SK-N-SH (cell line): ENCODE data around the gene PROX2. TPM values are rescaled to one million over a fixed set of nuclear protein-coding genes. Genes with fewer than 3 reads are reported as not detected.

ENCODE experiments used
- CTCF ChIA-PET: fragments of 300-600, 350-600 bp; formaldehyde crosslinking; extraction: SDS; loops from one replicate; lab custom pipeline; 2021; lab: Yijun Ruan, JAX
- POLR2A ChIA-PET: fragments of 350-600 bp; sonication (Branson Sonifier 250); formaldehyde crosslinking; extraction: SDS; loops from one replicate; lab custom pipeline; 2020; ENCODE audit warnings: antibody characterized with exemption, inconsistent platforms; lab: Yijun Ruan, JAX
- DNase-seq: peaks from one replicate; pipeline ENCODE4 v3.0.0; 2012
- H2AFZ ChIP-seq: fragments of 200-600 bp; sonication (generic); 2 replicates; pipeline ENCODE4 v1.8.1; 2016; ENCODE audit warnings: antibody characterized with exemption, mild to moderate bottlenecking, low read depth
- H3F3A ChIP-seq: fragments of 200-600 bp; sonication (generic); replicated peaks from 2 replicates; pipeline ENCODE3; 2016; ENCODE audit warnings: antibody characterized with exemption, mild to moderate bottlenecking; ENCODE audit not compliant: insufficient read depth
- H3K27ac ChIP-seq, 2 experiments: fragments of 200-500 bp in 1 of 2; fragments of 200-600 bp in 1 of 2; sonication (Bioruptor generic) in 1 of 2; sonication (generic), shearing (Covaris generic) in 1 of 2; 2 replicates each; pipeline versions ENCODE4 v1.5.1 to v1.6.1; 2014 to 2016; ENCODE audit warnings: low read depth in 2 of 2, inconsistent platforms in 1 of 2, low read length in 1 of 2, mild to moderate bottlenecking in 1 of 2, mixed read lengths in 1 of 2
- H3K27me3 ChIP-seq: fragments of 200-600 bp; sonication (generic), shearing (Covaris generic); 2 replicates; pipeline ENCODE4 v1.6.1; 2016; ENCODE audit warnings: mixed run types; ENCODE audit not compliant: insufficient read depth
- H3K36me3 ChIP-seq, 2 experiments: fragments of 200-500 bp in 1 of 2; fragments of 200-600 bp in 1 of 2; sonication (Bioruptor generic) in 1 of 2; sonication (generic) in 1 of 2; replicated peaks in 1 of 2; 2 replicates each; pipeline versions ENCODE3 to v1.5.1; 2014 to 2016; ENCODE audit warnings: low read length in 1 of 2, mild to moderate bottlenecking in 1 of 2; ENCODE audit not compliant: insufficient read depth in 2 of 2, control insufficient read depth in 1 of 2
- H3K4me1 ChIP-seq, 2 experiments: fragments of 200-500 bp in 1 of 2; fragments of 200-600 bp in 1 of 2; sonication (Bioruptor generic) in 1 of 2; sonication (generic), shearing (Covaris generic) in 1 of 2; 2 replicates each; pipeline versions ENCODE4 v1.5.1 to v1.6.1; 2014 to 2016; ENCODE audit warnings: low read depth in 1 of 2, low read length in 1 of 2, mixed run types in 1 of 2; ENCODE audit not compliant: insufficient read depth in 2 of 2, control insufficient read depth in 1 of 2
- H3K4me2 ChIP-seq: fragments of 200-600 bp; sonication (generic), shearing (Covaris generic); 2 replicates; pipeline ENCODE4 v1.6.1; 2017; ENCODE audit warnings: mixed run types
- H3K4me3 ChIP-seq, 2 experiments: fragments of 200-500 bp in 1 of 2; fragments of 200-600 bp in 1 of 2; sonication (Bioruptor generic) in 1 of 2; sonication (generic), shearing (Covaris generic) in 1 of 2; 2 replicates each; pipeline versions ENCODE4 v1.5.1 to v1.8.1; 2014 to 2016; ENCODE audit warnings: low read depth in 2 of 2, inconsistent platforms in 1 of 2, low read length in 1 of 2, mild to moderate bottlenecking in 1 of 2, mixed read lengths in 1 of 2, moderate library complexity in 1 of 2
- H3K79me2 ChIP-seq: fragments of 200-600 bp; sonication (generic); 2 replicates; pipeline ENCODE4 v1.8.1; 2017; ENCODE audit warnings: mild to moderate bottlenecking; ENCODE audit not compliant: insufficient read depth
- H3K9ac ChIP-seq: fragments of 200-600 bp; sonication (generic); 2 replicates; pipeline ENCODE4 v1.6.1; 2017; ENCODE audit warnings: mixed run types
- H3K9me2 ChIP-seq: fragments of 200-600 bp; sonication (generic); 2 replicates; pipeline ENCODE4 v1.6.1; 2017; ENCODE audit warnings: mixed run types
- H3K9me3 ChIP-seq: fragments of 200-600 bp; sonication (generic); 2 replicates; pipeline ENCODE4 v1.6.1; 2017; ENCODE audit warnings: mixed run types, mild to moderate bottlenecking, moderate library complexity
- H4K20me1 ChIP-seq: fragments of 200-600 bp; sonication (generic); 2 replicates; pipeline ENCODE4 v1.6.1; 2017; ENCODE audit warnings: mild to moderate bottlenecking, mixed run types; ENCODE audit not compliant: insufficient read depth
- CHD2 ChIP-seq: fragments of 150-350 bp; IDR thresholded peaks from 2 replicates; pipeline ENCODE4 v1.6.1; 2018; ENCODE audit warnings: low read length; ENCODE audit not compliant: partially characterized antibody
- ELF1 ChIP-seq: IDR thresholded peaks from 2 replicates; pipeline ENCODE4 v1.4.0; 2012
- GABPA ChIP-seq: IDR thresholded peaks from 2 replicates; pipeline ENCODE4 v1.4.0; 2012; ENCODE audit warnings: low read depth, mild to moderate bottlenecking
- MAX ChIP-seq: IDR thresholded peaks from 2 replicates; pipeline ENCODE4 v1.4.0; 2012; ENCODE audit warnings: low read depth
- MXI1 ChIP-seq: IDR thresholded peaks from 2 replicates; pipeline ENCODE4 v1.6.1; 2012; ENCODE audit warnings: mild to moderate bottlenecking, low read depth, low read length, improper control_type of control experiment
- NRF1 ChIP-seq: IDR thresholded peaks from 2 replicates; pipeline ENCODE4 v1.6.1; 2012; ENCODE audit warnings: low read depth, mild to moderate bottlenecking, low read length
- PBX3 ChIP-seq: IDR thresholded peaks from 2 replicates; pipeline ENCODE4; 2012
- RAD21 ChIP-seq: IDR thresholded peaks from 2 replicates; pipeline ENCODE4 v1.6.1; 2012; ENCODE audit warnings: mild to moderate bottlenecking, low read length
- RCOR1 ChIP-seq: fragments of 150-350 bp; IDR thresholded peaks from 2 replicates; pipeline ENCODE4 v1.6.1; 2017; ENCODE audit warnings: antibody characterized with exemption, low read length
- RFX5 ChIP-seq: IDR thresholded peaks from 2 replicates; pipeline ENCODE4 v1.6.1; 2012; ENCODE audit warnings: mild to moderate bottlenecking, improper control_type of control experiment, low read length
- SIN3A ChIP-seq: IDR thresholded peaks from 2 replicates; pipeline ENCODE4 v1.6.1; 2012; ENCODE audit warnings: low read depth, mild to moderate bottlenecking, low read length, moderate library complexity, borderline replicate concordance
- SMC3 ChIP-seq: IDR thresholded peaks from 2 replicates; pipeline ENCODE4 v1.6.1; 2012; ENCODE audit warnings: low read depth, low read length, improper control_type of control experiment
- USF1 ChIP-seq: IDR thresholded peaks from 2 replicates; pipeline ENCODE4 v1.4.0; 2012; ENCODE audit warnings: low read depth, borderline replicate concordance
- USF2 ChIP-seq: fragments of 150-350 bp; IDR thresholded peaks from 2 replicates; pipeline ENCODE4 v1.6.1; 2017; ENCODE audit warnings: antibody characterized with exemption, low read length, low read depth, borderline replicate concordance
- ZBTB33 ChIP-seq: IDR thresholded peaks from 2 replicates; pipeline ENCODE4 v1.4.0; 2012; ENCODE audit warnings: low read depth, borderline replicate concordance
- WGBS: methylation state at CpG from one replicate; pipeline ENCODE4 v1.1.6; 2017; ENCODE audit warnings: low lambda C conversion rate; 5-methylcytosine and 5-hydroxymethylcytosine counted together
- polyA plus RNA-seq, 3 experiments: library from polyadenylated mRNA; depleted of rRNA; stranded (reverse); fragments of >200 nt; gene quantifications; 2 replicates each; pipeline ENCODE4 v1.2.3, GENCODE V29; 2012

The PROX2 gene
- polyA plus RNA-seq, 1 of the 3 experiments (the other 2 are of a cell fraction), result not detected

- H3K4me1 ChIP-seq, result no peaks in the 10 kb centered on the region; a peak in 1 of 4 replicates
- CTCF ChIA-PET, result interaction anchor here (0.7 to 20.8 kb wide), 26 partner anchors 12 to 432 kb away, joined by 3 to 537 read pairs (median 6); partner anchors contain the start of genes ACYP1, DLST, NEK9 and PROX2
These were observed 14.2 kb downstream of the PROX2 start for GRCh38 chr14:74861734-74862090.

GRCh38 chr14:74860899-74861733 is 14.8 kb downstream of the PROX2 start:
- no peaks in the 10 kb centered on the region for H3K9me3 ChIP-seq
- peak; percentile 82 for DNase-seq
- TF ChIP-seq USF2, result no peak
- TF ChIP-seq RFX5, result peak; percentile 71; the same call in 1 of the 2 replicates
- TF ChIP-seq PBX3, result no peak
- 0 out of 2 replicates have a peak, but pooled peaks have one; percentile 45 for TF ChIP-seq MXI1
- TF ChIP-seq SMC3, result peak; percentile 73
- TF ChIP-seq RCOR1, result 0 out of 2 replicates have a peak, but pooled peaks have one; percentile 25
- TF ChIP-seq USF1, result no peak
- TF ChIP-seq RAD21, result peak; percentile 94

More at GRCh38 chr14:74861734-74862090, 14.2 kb downstream of the PROX2 start:
- no peaks in the 10 kb centered on the region for H3K27me3 ChIP-seq
- 68% methylated on average over 3 of the region's 3 CpGs for WGBS
- no peak overlapping the region for H3K4me2 ChIP-seq
- H4K20me1 ChIP-seq, result no peaks in the 10 kb centered on the region
- DNase-seq, result no peak
- H2AFZ ChIP-seq, result no peak overlapping the region
- H3K9me2 ChIP-seq, result no peaks in the 10 kb centered on the region
- no peak overlapping the region for H3K27ac ChIP-seq
- no peaks in the 10 kb centered on the region for H3K79me2 ChIP-seq
- TF ChIP-seq CHD2 (no peak), ELF1 (no peak), NRF1 (no peak), ZBTB33 (no peak), GABPA (no peak), MAX (no peak), PBX3 (no peak), SIN3A (no peak)
- no peak overlapping the region for H3K4me3 ChIP-seq
- H3F3A ChIP-seq, result no peaks in the 10 kb centered on the region
- H3K9ac ChIP-seq, result no peak overlapping the region
- no peaks in the 10 kb centered on the region for H3K36me3 ChIP-seq
- no peaks in the 10 kb centered on the region for H3K9me3 ChIP-seq
- POLR2A ChIA-PET, result interaction anchor here (1.0 to 1.9 kb wide), 4 partner anchors 21 to 46 kb away, joined by 3 to 8 read pairs (median 7); no protein-coding TSS in a partner anchor

More at GRCh38 chr14:74860899-74861733, 14.8 kb downstream of the PROX2 start:
- Histone ChIP-seq H3K4me1 (no peaks in the 10 kb centered on the region; a peak in 1 of 4 replicates), H3K9ac (no peak overlapping the region), H3K36me3 (no peaks in the 10 kb centered on the region), H2AFZ (no peak overlapping the region), H3K4me3 (no peak overlapping the region), H3K27ac (no peak overlapping the region), H4K20me1 (no peaks in the 10 kb centered on the region), H3K4me2 (no peak overlapping the region), H3K9me2 (no peaks in the 10 kb centered on the region), H3F3A (no peaks in the 10 kb centered on the region), H3K79me2 (no peaks in the 10 kb centered on the region), H3K27me3 (no peaks in the 10 kb centered on the region)
- 35% methylated on average over 7 of the region's 7 CpGs for WGBS
- ChIA-PET POLR2A (interaction anchor here (1.0 to 1.9 kb wide), 5 partner anchors 15 to 46 kb away, joined by 3 to 8 read pairs (median 7); no protein-coding TSS in a partner anchor), CTCF (interaction anchor here (0.6 to 20.8 kb wide), 56 partner anchors 11 to 700 kb away, joined by 3 to 537 read pairs (median 4); partner anchors contain the start of genes ACYP1, DLST, EIF2B2 and NEK9)
